MG63 (cell line): ENCODE results near the gene UBE3D. TPM values are rescaled to one million over a fixed set of nuclear protein-coding genes. Genes with fewer than 3 reads are reported as not detected.
"Not testable (repeated sequence)": the region's sequence is repeated elsewhere in the genome, so short reads cannot be mapped to it uniquely, and the experiment has no call there.

Source experiments
- DNase-seq: peaks from one replicate; pipeline ENCODE4 v3.0.0-alpha.2; 2020
- H3K27me3 ChIP-seq: fragments of 250-450 bp; sonication (Bioruptor Pico); 2 replicates; pipeline ENCODE4 v1.5.1; 2020; ENCODE audit warnings: mild to moderate bottlenecking, moderate library complexity
- H3K36me3 ChIP-seq: fragments of 250-450 bp; sonication (Bioruptor Pico); 2 replicates; pipeline ENCODE4 v1.5.1; 2020; ENCODE audit warnings: mild to moderate bottlenecking, moderate library complexity
- H3K4me3 ChIP-seq: fragments of 250-450 bp; sonication (Bioruptor Pico); 2 replicates; pipeline ENCODE4 v1.5.1; 2020; ENCODE audit warnings: mild to moderate bottlenecking, moderate library complexity
- H3K9me3 ChIP-seq: fragments of 250-450 bp; sonication (Bioruptor Pico); 2 replicates; pipeline ENCODE4 v1.5.1; 2020; ENCODE audit warnings: mild to moderate bottlenecking, moderate library complexity
- total RNA-seq: library from RNA; depleted of rRNA; stranded (reverse); fragments of >200 nt; shearing (Covaris generic); gene quantifications from 2 replicates; pipeline ENCODE4 v1.2.3, GENCODE V29; 2014; ENCODE audit warnings: low replicate concordance

The UBE3D gene
- total RNA-seq, 1 experiment from 2014 or later: 5.9 TPM

DNA sequence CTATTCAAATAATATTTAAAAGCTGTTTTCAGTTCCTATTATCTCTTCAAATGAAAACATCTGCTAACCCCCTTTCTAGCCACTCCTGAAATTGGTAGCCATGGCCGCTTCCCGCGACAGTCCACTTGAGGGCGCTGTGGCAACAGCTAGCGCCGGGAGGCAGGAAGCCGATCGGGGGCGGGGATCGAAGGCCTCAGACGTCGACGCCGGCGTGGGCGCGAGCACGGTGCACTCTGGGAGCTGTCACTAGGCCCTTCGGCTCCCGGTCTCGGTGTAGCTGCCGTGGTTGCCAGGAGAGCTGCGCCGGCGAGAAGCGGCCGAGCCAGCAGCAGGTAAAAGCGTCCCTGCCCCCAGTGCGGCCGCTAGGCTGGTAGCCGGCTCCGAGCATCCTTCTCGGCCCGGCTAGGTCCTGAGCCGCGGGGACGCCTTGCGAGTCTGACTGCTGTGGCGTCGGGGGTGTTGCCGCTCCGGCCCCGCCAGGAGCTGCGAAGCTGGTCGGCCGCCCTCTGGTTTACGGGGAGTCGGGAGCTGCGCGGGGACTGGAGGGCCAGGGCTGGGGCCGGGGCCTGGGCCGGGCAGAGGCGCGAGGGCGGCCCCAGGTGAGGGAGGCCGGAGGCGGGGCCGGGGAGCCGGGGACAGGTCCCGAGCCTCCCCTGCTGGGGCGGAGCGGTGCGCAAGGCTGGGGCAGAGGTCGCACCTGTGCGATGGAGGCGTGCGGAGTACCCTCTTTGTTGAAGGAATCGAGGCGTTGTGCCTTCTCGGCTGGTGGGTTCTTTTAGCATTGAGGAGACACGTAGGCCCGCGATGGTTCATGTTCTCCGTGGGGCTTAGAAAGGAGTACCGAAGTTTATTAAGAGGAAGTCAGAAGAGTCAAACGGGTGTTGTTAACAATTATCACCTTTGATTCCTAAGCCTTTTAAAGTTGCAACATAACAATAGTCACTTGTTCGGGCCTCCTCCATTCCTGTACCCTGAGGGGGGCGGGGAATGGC lies 2.1 kb upstream of the UBE3D start, which contains the start of gene DOP1A:
Gene DOP1A (plus strand): TSS at position 224 of the 992 bp plus-strand sequence. CDS start 29,307 bp downstream, outside the sequence.
- no peaks in the 10 kb centered on the region; the same call in 1 of the 2 replicates for H3K36me3 ChIP-seq
- DNase-seq: peak; percentile 93
- peak within 1 kb of the TSS; percentile 84 for H3K4me3 ChIP-seq
- H3K27me3 ChIP-seq: no peaks in the 10 kb centered on the region
- no peaks in the 10 kb centered on the region for H3K9me3 ChIP-seq

DNA sequence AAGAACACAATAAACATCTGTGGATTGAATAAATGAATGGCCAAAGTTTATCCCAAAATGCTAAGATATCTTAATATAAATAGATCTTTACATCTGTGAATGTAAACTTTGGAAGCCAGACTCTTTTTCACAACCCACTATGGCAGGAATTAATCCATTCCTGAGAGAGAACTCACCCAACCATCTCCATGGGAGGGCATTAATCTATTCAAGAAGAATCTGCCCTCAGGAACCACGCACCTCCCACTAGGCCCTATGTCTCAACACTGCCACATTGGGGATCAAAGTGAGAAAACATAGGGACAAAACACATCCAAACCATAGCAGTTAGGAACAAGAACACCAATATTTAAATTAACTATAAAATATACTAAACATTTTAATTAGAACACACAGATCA lies 3.4 kb downstream of the UBE3D start:
- Histone ChIP-seq H3K36me3 (peaks cover 5% of the 10 kb centered on the region; the same call in 1 of the 2 replicates), H3K9me3 (no peaks in the 10 kb centered on the region), H3K4me3 (no peak overlapping the region), H3K27me3 (no peaks in the 10 kb centered on the region)
- peak; percentile 39 for DNase-seq

DNA sequence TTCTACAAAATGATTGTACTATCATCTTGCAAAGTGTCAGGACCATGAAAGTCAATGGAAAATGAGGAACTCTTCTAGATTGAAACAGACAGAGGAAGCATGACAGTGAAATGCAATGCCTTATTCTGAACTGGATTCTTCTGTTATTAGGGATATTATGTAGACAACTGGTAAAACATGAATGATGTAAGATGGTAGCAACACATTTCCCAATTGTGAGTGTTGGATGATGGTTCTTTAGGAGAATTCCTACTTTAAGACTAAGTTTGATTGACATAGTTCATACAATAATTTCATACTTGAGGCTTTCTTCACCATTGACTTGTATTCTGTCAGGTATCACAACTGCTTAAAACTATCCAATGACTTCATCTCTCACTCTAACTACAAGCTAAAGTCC lies 4.5 kb downstream of the UBE3D start:
- peaks cover 5% of the 10 kb centered on the region; the same call in 1 of the 2 replicates for H3K36me3 ChIP-seq
- no peak for DNase-seq
- H3K27me3 ChIP-seq: no peaks in the 10 kb centered on the region
- no peak overlapping the region for H3K4me3 ChIP-seq
- no peaks in the 10 kb centered on the region for H3K9me3 ChIP-seq

DNA sequence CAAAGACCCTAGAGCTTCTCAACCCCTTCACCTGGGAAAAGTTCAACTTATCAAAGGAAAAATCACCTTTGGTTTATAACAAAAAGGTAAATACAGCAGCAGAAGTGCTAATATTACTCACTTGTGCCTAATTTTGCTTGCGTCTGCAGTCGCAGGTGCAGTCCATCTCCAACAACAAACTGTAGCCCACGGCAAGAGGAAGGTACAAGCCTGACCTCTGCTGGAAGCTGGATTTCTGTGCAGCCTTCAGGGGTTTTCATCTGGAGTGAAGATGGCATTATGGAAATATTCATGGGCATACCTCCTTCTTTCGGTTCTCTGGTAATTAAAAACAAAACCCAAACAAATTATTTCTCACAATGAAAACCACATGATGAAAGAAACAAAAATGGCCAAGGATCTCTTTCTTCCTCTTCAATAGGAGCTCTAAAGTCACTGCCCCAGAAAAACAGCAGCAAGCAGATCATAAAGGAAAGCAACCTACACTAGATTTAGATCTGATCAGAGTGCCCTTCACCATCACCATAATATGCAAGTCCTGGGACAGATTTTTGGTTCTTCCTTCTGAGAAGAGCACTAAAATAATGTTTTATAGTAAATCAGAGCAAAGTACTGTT lies 7.8 kb downstream of the UBE3D start:
- Histone ChIP-seq H3K9me3 (no peaks in the 10 kb centered on the region), H3K27me3 (no peaks in the 10 kb centered on the region), H3K36me3 (peaks cover 5% of the 10 kb centered on the region; the same call in 1 of the 2 replicates), H3K4me3 (no peak overlapping the region)
- DNase-seq: no peak

DNA sequence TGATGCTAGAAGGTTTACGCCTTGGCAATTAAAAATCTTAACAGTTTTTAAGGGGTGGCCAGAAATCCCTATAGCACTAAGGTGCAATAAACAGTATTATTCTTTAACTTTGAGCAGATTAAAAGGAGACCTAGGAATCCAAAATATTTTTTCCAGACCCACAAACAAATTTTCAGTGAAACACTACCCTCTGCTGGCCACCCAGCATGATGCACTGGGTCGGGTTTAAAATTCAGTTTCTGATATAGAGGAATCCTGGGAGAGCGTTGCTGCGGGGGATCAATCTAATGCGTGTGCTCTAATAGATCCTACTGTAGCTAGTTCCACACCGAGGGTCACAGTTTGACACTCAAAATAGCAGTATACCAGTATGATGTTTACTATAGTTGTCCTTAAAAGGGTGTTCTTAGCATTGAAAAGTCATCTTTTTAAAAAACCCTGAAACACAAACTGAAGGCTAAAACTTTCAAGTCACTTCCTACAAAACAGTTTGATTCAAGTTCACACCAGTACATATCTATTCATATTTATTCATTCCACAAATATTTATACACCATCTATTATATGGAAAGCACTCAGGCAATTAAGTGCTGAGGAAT lies 10.2 kb downstream of the UBE3D start:
- Histone ChIP-seq H3K27me3 (no peaks in the 10 kb centered on the region), H3K36me3 (peaks cover 5% of the 10 kb centered on the region; the same call in 1 of the 2 replicates), H3K4me3 (no peak overlapping the region), H3K9me3 (no peaks in the 10 kb centered on the region)
- peak; percentile 8 for DNase-seq

DNA sequence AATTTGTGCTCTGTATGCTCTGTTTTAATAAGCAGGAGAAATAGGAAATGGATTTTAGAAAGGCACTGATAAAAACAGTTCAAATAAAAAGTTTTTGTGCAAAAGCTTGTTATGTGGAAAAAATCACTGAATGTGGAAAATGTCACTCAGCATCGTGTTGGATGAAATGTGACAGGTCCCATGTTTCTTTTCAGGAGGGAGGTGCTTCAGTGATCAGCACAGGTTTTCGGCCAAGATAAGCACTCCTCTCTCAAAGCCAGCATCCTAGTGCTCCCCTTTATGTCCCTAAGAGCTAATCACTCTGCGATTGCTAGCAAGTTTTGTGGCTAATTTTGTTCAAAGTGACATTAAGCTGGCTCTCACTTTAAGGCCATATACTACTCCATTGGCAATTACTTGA lies 12.0 kb downstream of the UBE3D start:
- Histone ChIP-seq H3K4me3 (no peak overlapping the region), H3K27me3 (no peaks in the 10 kb centered on the region), H3K9me3 (no peaks in the 10 kb centered on the region), H3K36me3 (peaks cover 5% of the 10 kb centered on the region; the same call in 1 of the 2 replicates)
- DNase-seq: no peak

DNA sequence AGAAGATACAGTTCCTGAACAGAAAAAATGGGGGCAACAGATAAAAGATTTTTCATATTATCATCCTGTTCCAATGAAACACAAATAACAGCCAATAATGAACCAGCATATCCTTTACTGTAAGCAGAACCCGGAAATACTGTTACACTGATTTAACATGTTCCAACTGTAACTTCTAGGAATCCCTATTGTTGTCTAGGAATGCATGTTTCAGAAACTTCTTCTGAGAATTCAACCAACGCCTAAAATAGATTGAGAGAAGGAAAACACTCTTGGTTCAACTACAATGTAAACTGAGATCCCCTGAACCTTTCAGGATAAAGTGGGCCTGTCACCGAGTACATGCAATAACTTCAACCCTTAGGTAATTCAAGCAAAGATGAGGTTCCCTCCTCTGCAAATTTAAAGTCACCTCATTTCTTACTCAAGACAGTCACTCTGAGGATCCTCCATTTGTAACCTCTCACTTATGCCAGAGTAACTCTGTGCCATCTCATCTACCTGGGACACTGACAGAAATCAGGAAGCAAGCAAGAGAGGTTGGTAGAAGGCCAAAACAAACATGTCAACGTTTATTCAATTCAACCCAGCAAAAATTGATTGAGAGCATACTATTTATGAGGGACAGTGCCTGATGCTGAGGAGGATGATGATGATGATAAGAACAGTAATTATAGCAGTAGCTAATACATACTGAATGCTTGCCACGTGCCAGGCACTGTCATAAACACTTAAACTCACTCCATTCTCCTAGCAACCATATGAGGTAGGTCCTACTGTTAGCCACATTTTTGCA lies 14.1 kb downstream of the UBE3D start:
- Histone ChIP-seq H3K27me3 (no peaks in the 10 kb centered on the region), H3K4me3 (no peak overlapping the region), H3K36me3 (no peaks in the 10 kb centered on the region), H3K9me3 (no peaks in the 10 kb centered on the region)
- no peak for DNase-seq

DNA sequence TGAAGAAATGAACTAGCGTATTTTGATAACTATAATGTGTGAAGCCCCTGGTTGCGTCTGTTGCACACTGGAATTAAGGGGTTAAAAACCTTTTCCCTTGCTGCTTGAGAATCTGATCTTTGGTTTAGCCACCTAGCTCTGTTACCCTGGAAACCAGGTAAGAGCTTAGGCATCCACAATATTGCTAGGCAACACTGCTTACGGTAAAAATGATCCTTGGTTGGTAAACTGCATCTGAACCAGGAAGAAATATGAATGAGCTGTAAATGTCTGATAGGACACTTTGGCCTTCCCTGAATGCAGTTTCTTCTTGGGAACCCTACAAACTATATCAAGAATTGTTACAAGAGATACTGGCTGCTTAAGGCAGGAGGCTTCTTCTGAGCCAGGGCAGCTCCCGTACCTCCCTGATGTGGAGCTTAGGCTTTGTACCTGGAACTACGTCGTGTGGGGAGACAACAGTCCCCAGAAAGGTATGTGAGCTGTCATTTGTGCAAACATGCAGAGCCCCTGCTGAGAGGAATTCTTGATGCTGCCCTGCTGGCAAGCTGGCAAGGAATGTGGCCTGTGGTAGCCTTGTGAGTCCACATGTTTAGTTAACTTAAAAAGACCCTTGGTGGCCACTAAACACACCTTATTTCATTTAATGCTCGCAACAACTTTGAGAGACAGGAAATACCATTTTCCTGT lies 18.4 kb downstream of the UBE3D start:
- Histone ChIP-seq H3K27me3 (no peaks in the 10 kb centered on the region), H3K4me3 (no peak overlapping the region), H3K36me3 (no peaks in the 10 kb centered on the region), H3K9me3 (no peaks in the 10 kb centered on the region)
- no peak for DNase-seq

DNA sequence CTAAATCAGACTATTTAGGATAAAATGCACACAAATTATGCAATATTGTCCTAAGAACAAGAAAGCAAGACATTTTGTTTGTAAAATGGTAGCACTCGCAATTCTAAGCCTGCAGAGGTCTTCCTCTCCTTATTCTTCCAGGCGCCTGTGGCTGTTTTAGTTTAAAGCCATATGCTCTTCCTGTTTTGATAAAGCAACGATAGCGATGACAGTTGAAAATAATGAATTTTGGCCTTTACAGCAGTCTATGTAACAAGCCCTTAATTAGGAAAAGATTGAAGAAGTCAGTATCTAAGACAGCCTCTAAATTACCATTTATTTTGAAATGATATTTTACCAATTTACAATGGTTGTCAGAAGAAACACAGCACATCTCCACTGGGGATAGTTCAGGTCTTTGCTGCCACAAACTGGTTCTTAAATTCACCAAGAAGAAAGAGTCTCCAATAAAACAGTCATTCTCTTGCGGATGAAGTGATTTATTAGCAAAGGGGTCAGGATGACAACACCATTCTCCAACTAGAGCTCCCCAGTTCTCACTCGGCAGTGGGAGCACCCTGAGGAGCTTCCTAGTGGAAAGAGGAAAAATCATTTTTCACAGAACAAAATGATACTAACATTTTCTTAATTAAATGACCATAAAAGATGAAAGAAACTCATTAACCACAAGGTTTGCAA lies 21.4 kb downstream of the UBE3D start:
- H3K27me3 ChIP-seq: no peaks in the 10 kb centered on the region
- H3K4me3 ChIP-seq: no peak overlapping the region
- DNase-seq: no peak
- H3K9me3 ChIP-seq: no peaks in the 10 kb centered on the region
- no peaks in the 10 kb centered on the region for H3K36me3 ChIP-seq

DNA sequence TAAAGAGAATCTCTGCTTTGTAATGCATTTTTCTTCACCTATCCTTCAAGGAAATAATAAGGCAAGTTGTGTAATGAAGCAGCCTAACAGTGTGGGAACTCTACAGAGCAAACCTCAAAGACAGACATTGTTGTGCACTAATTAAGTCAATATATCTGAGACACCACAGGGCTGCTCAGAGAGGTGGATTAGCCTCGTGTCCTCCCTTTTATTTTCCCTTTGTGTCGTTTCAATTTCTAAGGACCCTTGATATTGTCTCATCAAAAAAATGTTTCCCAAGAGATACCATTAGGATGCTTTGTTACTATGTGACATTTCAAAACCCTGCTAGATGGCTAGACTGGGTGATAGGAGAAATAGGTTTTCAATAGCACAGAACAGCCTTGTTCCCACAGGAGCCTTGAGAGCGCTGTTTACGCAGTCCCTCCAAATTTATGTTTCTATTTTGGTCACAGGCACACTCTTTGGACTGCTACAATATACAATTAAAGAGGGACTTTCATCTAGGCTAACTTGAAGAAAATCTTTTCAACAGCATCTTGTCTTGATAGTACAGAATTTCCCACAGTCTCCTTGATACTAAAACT lies 23.1 kb downstream of the UBE3D start:
- H3K27me3 ChIP-seq: no peaks in the 10 kb centered on the region
- no peak overlapping the region for H3K4me3 ChIP-seq
- no peak for DNase-seq
- no peaks in the 10 kb centered on the region for H3K9me3 ChIP-seq
- H3K36me3 ChIP-seq: no peaks in the 10 kb centered on the region

DNA sequence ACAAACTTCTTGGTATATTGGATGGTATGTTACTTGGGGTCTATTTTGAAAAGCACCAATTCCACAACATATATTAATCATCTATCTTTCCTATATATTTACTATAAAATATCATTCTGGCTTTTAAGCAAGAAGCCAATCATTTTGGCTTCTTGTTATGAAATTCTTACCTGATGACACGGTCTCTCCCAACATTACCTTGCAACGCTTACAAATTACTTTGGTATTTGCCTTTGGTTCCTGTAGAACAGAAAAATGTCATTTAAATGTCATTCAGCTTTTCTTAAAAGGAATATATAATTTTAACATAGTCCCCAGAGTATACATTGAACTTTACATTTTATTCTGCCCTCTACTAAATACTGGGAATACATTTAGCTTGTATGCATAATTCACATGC lies 27.4 kb downstream of the UBE3D start:
- no peak overlapping the region for H3K4me3 ChIP-seq
- no peaks in the 10 kb centered on the region for H3K27me3 ChIP-seq
- no peak for DNase-seq
- H3K9me3 ChIP-seq: no peaks in the 10 kb centered on the region
- no peaks in the 10 kb centered on the region; the same call in 1 of the 2 replicates for H3K36me3 ChIP-seq

DNA sequence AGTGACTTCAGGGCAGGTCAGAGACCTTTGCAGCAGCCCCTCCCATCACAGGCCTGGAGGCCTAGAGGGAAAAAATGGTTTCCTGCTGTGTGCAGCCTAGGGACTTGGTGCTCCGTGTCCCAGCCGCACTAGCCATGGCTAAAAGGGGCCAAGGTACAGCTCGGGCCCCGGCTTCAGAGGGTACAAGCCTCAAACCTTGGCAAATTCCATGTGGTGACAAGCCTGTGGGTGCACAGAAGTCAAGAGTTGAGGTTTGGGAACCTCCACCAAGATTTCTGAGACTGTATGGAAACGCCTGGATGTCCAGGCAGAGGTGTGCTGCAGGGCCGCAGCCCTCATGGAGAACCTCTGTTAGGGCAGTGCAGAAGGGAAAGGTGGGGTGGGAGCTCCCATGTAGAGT lies 34.0 kb downstream of the UBE3D start:
- H3K36me3 ChIP-seq: no peaks in the 10 kb centered on the region; the same call in 1 of the 2 replicates
- no peak overlapping the region for H3K4me3 ChIP-seq
- H3K9me3 ChIP-seq: 0 out of 2 replicates have a peak, but pooled peaks cover 2% of the 10 kb centered on the region
- no peak for DNase-seq
- H3K27me3 ChIP-seq: no peaks in the 10 kb centered on the region

DNA sequence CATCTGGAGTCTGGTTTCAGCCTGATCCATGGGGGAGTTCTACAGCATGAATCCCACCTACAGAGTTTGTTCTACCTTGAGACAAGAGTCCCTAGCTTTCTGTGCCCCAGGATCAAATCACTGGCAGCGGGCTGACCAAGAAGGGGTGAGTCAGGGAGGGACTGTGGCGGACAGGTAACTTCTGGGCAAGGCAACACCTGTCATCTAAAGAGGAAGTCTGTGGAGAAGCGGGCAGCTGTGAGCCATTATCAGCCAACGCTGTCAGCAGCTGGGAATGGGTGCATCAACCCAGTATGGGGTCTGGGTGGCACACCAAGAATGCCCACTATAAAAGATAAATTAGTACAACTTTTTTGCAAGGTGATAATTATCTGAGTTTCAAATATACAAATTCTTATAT lies 45.9 kb downstream of the UBE3D start:
- Histone ChIP-seq H3K4me3 (no peak overlapping the region), H3K9me3 (no peaks in the 10 kb centered on the region), H3K36me3 (no peaks in the 10 kb centered on the region), H3K27me3 (no peaks in the 10 kb centered on the region)
- no peak for DNase-seq

DNA sequence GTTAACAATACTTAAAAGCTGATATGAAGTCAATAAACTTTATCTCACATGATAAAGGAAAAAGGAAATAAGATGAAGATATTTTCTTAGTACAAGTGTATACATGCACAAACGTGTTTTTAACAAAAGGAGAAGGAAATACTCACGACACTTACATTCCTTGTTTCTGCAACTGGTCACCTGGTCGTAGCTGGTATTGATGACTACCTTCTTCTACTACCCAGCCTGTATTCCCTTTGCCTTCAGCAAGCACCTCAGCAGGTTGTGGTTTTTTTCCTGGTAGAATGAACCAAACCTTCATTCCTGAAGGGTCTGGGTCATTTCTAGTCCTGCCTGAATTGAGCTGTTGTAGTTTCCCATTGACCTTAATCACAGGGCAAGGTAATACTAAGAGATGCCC lies 54.5 kb downstream of the UBE3D start:
- not testable (repeated sequence) for H3K9me3 ChIP-seq, DNase-seq, H3K27me3 ChIP-seq, H3K4me3 ChIP-seq, H3K36me3 ChIP-seq

DNA sequence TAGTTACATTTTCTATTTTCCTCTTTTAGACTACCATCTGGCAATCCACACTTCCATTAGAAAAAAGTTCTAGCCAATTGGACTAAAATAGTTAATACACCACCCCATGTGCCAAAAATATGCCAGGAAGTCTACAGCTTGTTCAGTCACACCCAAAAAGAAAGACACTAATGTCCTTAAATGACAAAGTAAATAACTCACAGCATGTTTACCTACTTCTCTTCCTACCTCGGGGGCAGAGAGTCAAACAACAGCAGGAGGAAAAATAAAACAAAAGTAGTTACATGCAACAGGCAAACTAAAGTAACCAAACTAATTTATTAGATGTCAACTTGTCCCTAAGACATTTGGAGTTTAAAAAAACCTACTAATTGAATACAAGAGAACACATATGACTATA lies 57.0 kb downstream of the UBE3D start:
- DNase-seq: no peak
- Histone ChIP-seq H3K27me3 (no peaks in the 10 kb centered on the region), H3K4me3 (no peak overlapping the region), H3K36me3 (no peaks in the 10 kb centered on the region), H3K9me3 (no peaks in the 10 kb centered on the region)
